Stomach smooth muscle (tissue), 2 donors: ENCODE results near the gene LZTR1.
"Not testable (repeated sequence)": the region's sequence is repeated elsewhere in the genome, so short reads cannot be mapped to it uniquely, and the experiment has no call there.

Experiments used
- H3K27ac ChIP-seq: one replicate; pipeline ENCODE4 v1.7.0; 2013; ENCODE audit warnings: mild to moderate bottlenecking, low read length, inconsistent platforms
- H3K27me3 ChIP-seq, 2 donors: one replicate each; pipeline ENCODE4 v1.7.0; 2013; ENCODE audit warnings: low read length in 2 of 2; ENCODE audit not compliant: insufficient read depth in 2 of 2, control insufficient read depth in 1 of 2
- H3K36me3 ChIP-seq, 2 donors: one replicate each; pipeline ENCODE4 v1.7.0; 2013; ENCODE audit warnings: low read length in 2 of 2; ENCODE audit not compliant: control insufficient read depth in 2 of 2, insufficient read depth in 2 of 2
- H3K4me1 ChIP-seq: one replicate; pipeline ENCODE4 v1.7.0; 2013; ENCODE audit warnings: low read length; ENCODE audit not compliant: control insufficient read depth, insufficient read depth
- H3K4me3 ChIP-seq, 2 donors: one replicate each; pipeline ENCODE4 v1.7.0; 2013; ENCODE audit warnings: low read length in 2 of 2
- H3K9ac ChIP-seq, 2 donors: one replicate each; pipeline ENCODE4 v1.7.0; 2013; ENCODE audit warnings: low read length in 2 of 2, mild to moderate bottlenecking in 1 of 2
- H3K9me3 ChIP-seq, 2 donors: one replicate each; pipeline ENCODE4 v1.7.0; 2013; ENCODE audit warnings: low read length in 2 of 2; ENCODE audit not compliant: control insufficient read depth in 2 of 2
- donor health status: healthy.
- donor health status: Pancreatic carcinoma.

The LZTR1 gene

GRCh38 chr22:21047035-21047661 lies 65.1 kb downstream of the LZTR1 start:
- Histone ChIP-seq H3K4me1 (peaks cover 17% of the 10 kb centered on the region), H3K9ac (no peak overlapping the region), H3K9me3 (no peaks in the 10 kb centered on the region), H3K4me3 (no peak overlapping the region), H3K27me3 (no peaks in the 10 kb centered on the region), H3K27ac (no peak overlapping the region), H3K36me3 (no peaks in the 10 kb centered on the region)

- H3K36me3 ChIP-seq = no peaks in the 10 kb centered on the region
- H3K4me1 ChIP-seq = peaks cover 17% of the 10 kb centered on the region
Observed at GRCh38 chr22:21047730-21048129, 65.6 kb downstream of the LZTR1 start.

GRCh38 chr22:21048448-21048847 lies 66.4 kb downstream of the LZTR1 start:
- peaks cover 17% of the 10 kb centered on the region for H3K4me1 ChIP-seq
- not testable (repeated sequence) for H3K9me3 ChIP-seq, H3K4me3 ChIP-seq, H3K27me3 ChIP-seq, H3K36me3 ChIP-seq, H3K9ac ChIP-seq, H3K27ac ChIP-seq

More at GRCh38 chr22:21047730-21048129, 65.6 kb downstream of the LZTR1 start:
- Histone ChIP-seq H3K27ac (no peak overlapping the region), H3K4me3 (no peak overlapping the region), H3K9me3 (no peaks in the 10 kb centered on the region), H3K9ac (no peak overlapping the region), H3K27me3 (no peaks in the 10 kb centered on the region)
